Activated T-helper 1 cell treated with anti-CD3 and anti-CD28 coated beads, Interleukin-12 subunit alpha, Interleukin-12 subunit beta, Interleukin-2, Interleukin-4 antibody, amounts not matched to agents 30 ng/mL and 10 ng/mL and 1 ng/mL, durations not matched to agents 14 hours and 24 hours and 36 hours (primary cell): ENCODE data around the gene OPCML. TPM values are rescaled to one million over a fixed set of nuclear protein-coding genes. Genes with fewer than 3 reads are reported as not detected.

Experiments
- DNase-seq: peaks from one replicate; pipeline ENCODE4 v3.0.0; 2021; ENCODE audit warnings: low spot score
- H3K27ac Mint-ChIP-seq: one replicate; pipeline ENCODE4 v1.8.0; 2021; ENCODE audit warnings: mild to moderate bottlenecking, mixed read lengths
- H3K27me3 Mint-ChIP-seq: one replicate; pipeline ENCODE4 v1.8.0; 2022; ENCODE audit warnings: mild to moderate bottlenecking, moderate library complexity, mixed read lengths; ENCODE audit not compliant: insufficient read depth
- H3K36me3 Mint-ChIP-seq: one replicate; pipeline ENCODE4 v1.8.0; 2021; ENCODE audit warnings: low read depth, mixed read lengths
- H3K4me1 Mint-ChIP-seq: one replicate; pipeline ENCODE4 v1.8.0; 2021; ENCODE audit warnings: low read depth, mixed read lengths
- H3K4me3 Mint-ChIP-seq: one replicate; pipeline ENCODE4 v1.8.0; 2021; ENCODE audit warnings: mild to moderate bottlenecking, moderate library complexity, mixed read lengths
- H3K9me3 Mint-ChIP-seq: one replicate; pipeline ENCODE4 v1.8.0; 2021; ENCODE audit warnings: mixed read lengths
- intact Hi-C: fragments of 100-400 bp; cut with micrococcal nuclease; formaldehyde crosslinking; loops from one replicate; pipeline ENCODE4 v1.15.1; 2024
- total RNA-seq: library from RNA; stranded (reverse); gene quantifications from 2 replicates; pipeline ENCODE4 v1.2.3, GENCODE V29; 2022

The OPCML gene
- total RNA-seq, 1 donor from 2014 or later = not detected

DNA sequence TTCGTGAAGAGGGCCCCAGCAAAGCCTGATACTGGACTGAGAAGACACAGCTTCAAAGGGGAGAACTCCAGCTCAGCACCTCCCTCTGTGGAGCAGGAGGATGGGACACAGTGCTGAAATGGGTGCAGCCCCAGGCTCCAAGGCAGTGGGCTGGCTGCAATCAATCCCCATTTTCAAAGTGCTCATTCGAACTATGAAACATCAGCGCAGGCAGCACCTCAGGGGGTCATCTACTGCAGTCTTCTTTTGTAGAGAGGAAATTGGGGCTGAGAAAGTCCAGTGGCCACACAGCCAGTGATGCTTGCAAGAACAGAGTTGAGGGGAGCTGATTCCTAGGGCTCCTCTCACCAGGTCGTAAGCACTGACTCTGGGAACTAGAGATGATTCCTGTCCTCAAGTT is 25.1 kb downstream of the OPCML start:
- Mint-ChIP-seq H3K36me3 (no peaks in the 10 kb centered on the region), H3K4me1 (no peaks in the 10 kb centered on the region), H3K9me3 (no peaks in the 10 kb centered on the region), H3K27me3 (no peaks in the 10 kb centered on the region), H3K27ac (no peak overlapping the region), H3K4me3 (no peak overlapping the region)
- intact Hi-C loops = no loop called here
- no peak for DNase-seq

DNA sequence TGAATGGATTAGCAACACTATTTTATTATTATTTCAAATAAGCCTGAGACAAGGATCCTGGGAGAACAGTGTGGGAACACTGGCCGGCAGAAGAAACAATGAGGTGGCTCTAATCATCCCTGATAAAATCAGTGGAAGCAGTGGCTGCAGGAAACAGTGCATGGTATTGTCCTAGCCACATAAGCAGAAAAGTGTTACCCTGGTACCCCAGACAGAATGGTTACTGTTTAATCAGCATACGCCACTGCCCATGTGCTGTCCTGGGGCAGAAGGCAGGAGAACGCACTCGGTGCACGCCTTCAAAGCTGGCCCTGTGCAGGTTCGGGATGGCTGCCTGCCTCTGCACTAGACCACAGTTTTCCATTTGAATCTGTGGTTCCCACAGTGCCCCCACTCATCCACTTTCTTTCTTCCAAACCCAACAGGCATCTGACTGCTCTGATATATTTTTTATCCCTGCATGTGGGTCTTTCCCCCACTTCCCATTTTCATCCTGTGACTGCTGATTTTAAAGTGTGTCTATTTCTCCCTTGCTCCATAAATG is 25.7 kb downstream of the OPCML start:
- Mint-ChIP-seq H3K9me3 (no peaks in the 10 kb centered on the region), H3K27me3 (no peaks in the 10 kb centered on the region), H3K27ac (no peak overlapping the region), H3K36me3 (no peaks in the 10 kb centered on the region), H3K4me3 (no peak overlapping the region), H3K4me1 (no peaks in the 10 kb centered on the region)
- intact Hi-C loops = no loop called here
- no peak for DNase-seq

DNA sequence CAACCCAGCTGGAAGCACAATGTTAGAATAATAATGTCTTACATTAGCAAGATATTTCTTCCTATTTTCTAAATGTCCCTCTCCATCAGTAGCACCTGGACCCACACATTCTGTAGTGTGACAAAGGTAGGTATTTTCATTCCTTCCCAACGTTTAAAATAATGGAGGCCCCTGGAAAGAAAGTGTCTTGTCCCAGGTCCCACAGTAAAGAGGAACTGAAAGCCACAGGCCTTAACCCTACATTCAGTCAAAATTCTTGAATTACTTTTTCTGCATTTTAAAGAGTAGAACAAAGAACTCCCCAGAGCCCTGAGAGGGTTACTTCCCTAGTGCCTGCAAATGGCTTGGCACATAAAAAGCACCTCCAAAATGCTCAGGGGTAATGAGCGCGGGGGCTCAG is 26.3 kb downstream of the OPCML start:
- Mint-ChIP-seq H3K27me3 (no peaks in the 10 kb centered on the region), H3K36me3 (no peaks in the 10 kb centered on the region), H3K4me3 (no peak overlapping the region), H3K9me3 (no peaks in the 10 kb centered on the region), H3K4me1 (no peaks in the 10 kb centered on the region), H3K27ac (no peak overlapping the region)
- DNase-seq = no peak
- intact Hi-C loops = no loop called here

DNA sequence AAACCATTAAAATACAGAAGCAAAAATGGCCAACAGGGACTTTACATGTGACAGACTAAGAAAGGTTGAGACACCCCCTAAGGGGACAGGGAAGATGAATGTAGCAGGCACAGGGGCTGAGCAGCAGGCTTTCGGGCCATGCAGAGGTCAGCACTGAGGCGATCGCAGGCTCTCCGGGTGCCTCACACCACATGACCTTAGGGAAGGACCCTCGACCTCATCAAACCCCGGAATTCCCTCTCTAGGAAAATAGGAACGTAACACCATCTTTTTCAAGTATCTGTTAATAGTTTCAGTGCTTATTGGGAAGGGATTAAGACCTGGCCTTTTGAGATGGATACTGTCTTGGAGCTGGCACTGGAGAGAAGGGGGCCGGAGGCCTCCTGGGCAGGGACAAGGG is 27.4 kb downstream of the OPCML start:
- Mint-ChIP-seq H3K4me1 (no peaks in the 10 kb centered on the region), H3K27ac (no peak overlapping the region), H3K27me3 (no peaks in the 10 kb centered on the region), H3K9me3 (no peaks in the 10 kb centered on the region), H3K4me3 (no peak overlapping the region), H3K36me3 (no peaks in the 10 kb centered on the region)
- intact Hi-C loops = no loop called here
- no peak for DNase-seq

DNA sequence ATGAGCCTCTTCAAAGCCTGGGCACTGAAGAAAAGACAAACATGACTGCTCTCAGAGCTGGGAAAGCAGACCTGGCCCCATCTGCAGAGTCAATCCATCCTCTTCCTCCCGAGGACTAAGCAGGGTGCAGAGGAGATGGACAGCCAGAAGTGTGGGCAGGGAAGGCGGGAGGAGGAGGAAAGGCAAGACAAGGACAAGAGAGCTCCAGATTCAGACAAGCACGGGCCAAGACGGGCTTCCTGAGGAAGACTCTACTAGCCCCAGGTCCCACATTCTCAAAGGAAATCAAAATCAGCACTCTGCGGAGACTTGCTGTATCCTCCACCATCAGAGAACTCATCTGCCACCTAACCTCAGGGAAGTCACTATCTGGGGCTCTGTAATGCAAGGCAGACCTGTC is 28.5 kb downstream of the OPCML start:
- intact Hi-C loops = no loop called here
- H3K4me1 Mint-ChIP-seq = no peaks in the 10 kb centered on the region
- H3K27me3 Mint-ChIP-seq = no peaks in the 10 kb centered on the region
- no peaks in the 10 kb centered on the region for H3K9me3 Mint-ChIP-seq
- H3K4me3 Mint-ChIP-seq = no peak overlapping the region
- no peak overlapping the region for H3K27ac Mint-ChIP-seq
- DNase-seq = no peak
- H3K36me3 Mint-ChIP-seq = no peaks in the 10 kb centered on the region

DNA sequence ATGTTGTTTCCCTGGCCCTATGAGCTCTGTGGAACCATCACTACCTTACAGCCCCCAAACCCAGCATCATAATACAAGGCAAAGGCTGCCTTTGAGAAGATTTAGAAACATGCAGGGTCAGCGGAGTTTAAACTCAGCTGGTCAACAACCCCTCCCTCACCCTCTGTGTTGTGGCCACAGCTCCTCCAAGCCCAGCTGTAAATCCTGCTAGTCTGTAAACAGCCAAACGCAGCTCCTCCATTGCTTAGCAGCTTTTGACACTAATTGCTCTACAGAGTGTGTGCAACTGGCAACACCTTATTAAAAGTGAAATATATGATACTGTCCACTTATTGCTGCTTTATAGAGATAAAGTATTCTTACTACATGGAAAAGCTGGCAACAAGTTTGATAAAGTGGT is 29.1 kb downstream of the OPCML start:
- Mint-ChIP-seq H3K4me3 (no peak overlapping the region), H3K27ac (no peak overlapping the region), H3K4me1 (no peaks in the 10 kb centered on the region), H3K36me3 (no peaks in the 10 kb centered on the region), H3K9me3 (no peaks in the 10 kb centered on the region), H3K27me3 (no peaks in the 10 kb centered on the region)
- no peak for DNase-seq
- intact Hi-C loops = no loop called here

DNA sequence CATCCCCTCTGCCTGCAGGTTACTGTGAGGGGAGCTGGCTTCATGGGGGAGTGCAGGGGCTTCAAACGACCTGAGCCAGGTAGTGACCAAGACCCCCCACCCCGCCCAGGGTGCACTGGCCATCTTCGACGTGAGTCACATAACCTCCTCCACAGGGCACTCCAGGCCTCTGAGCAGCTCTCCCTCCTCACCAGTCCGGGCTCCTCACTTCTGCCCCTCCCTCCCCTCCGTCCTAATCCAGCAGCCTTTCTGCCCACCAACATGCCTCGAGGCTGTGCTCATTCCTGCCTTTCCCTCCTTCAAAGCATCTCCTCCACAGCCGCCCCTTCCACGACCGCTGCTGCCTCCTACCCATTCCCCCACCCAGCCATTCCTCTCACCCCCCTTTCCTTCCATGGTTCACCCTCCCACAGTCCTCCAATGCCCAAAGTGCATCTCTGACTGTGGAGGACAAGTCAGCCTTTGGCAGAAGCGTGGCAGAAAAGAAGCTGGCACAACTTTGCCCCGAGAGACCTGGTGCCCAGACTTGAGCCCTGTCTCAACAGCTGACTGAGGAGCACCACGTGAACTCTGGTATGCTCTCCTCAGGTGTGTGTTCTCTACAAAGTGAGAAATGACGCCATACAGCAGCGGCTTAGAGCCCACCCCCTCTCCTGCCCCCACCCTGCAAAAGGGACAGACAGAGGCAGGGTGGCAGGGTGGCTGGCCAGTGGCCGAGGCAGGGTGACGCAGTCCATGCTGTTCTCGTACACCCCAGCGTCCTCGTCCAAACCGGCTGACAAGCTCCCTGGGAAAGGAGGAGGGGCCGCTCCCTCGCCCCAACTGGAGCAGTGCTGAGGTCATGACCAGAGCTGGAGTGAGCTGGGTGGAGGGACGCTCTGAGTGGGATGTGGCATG is 30.4 kb downstream of the OPCML start:
- no peaks in the 10 kb centered on the region for H3K9me3 Mint-ChIP-seq
- H3K27me3 Mint-ChIP-seq = no peaks in the 10 kb centered on the region
- intact Hi-C loops = no loop called here
- no peak overlapping the region for H3K27ac Mint-ChIP-seq
- no peak for DNase-seq
- H3K4me3 Mint-ChIP-seq = no peak overlapping the region
- H3K4me1 Mint-ChIP-seq = no peaks in the 10 kb centered on the region
- no peaks in the 10 kb centered on the region for H3K36me3 Mint-ChIP-seq

DNA sequence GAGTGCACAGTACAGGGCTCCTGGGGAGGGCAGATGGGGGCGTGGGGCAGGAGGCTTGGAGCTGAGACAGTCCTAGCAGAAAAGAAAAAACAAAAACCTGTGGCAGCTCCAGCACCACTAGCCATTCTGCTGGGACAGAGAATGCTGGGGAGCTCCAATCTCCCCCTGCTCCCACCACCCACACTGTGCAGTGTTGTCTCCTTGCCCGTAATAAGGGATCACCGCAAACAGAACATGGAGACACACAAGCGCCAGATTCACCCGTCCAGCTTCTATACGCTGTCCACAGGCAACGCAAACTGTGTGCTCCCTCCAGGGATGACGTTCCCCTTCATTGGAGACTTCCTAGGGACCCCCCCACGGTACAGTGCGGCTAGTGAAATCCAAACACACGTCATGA is 31.4 kb downstream of the OPCML start:
- no peak for DNase-seq
- H3K36me3 Mint-ChIP-seq = no peaks in the 10 kb centered on the region
- H3K4me1 Mint-ChIP-seq = no peaks in the 10 kb centered on the region
- H3K9me3 Mint-ChIP-seq = no peaks in the 10 kb centered on the region
- no peak overlapping the region for H3K27ac Mint-ChIP-seq
- intact Hi-C loops = no loop called here
- no peaks in the 10 kb centered on the region for H3K27me3 Mint-ChIP-seq
- H3K4me3 Mint-ChIP-seq = no peak overlapping the region

DNA sequence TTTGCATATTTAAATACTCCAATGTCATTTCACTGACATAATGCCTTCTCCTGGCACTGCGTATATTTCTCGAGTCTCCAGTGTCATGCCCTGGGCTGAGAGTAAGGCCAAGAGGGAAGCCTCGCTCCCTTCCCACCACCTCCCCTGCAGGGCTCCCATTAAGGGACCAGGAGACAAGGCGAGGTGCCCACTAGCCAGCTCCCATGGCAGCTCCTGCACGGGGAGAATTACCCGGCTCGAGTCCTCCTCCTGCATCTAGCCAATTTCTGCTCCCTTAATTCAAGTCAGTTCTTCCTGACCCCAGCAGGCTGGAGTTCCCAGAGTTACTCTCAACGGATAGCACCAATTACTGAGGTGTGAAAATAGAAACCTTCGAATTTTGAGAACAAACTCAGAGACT is 31.9 kb downstream of the OPCML start:
- Mint-ChIP-seq H3K27ac (no peak overlapping the region), H3K4me3 (no peak overlapping the region), H3K27me3 (no peaks in the 10 kb centered on the region), H3K9me3 (peaks cover 4% of the 10 kb centered on the region), H3K36me3 (no peaks in the 10 kb centered on the region), H3K4me1 (no peaks in the 10 kb centered on the region)
- intact Hi-C loops = no loop called here
- no peak for DNase-seq

DNA sequence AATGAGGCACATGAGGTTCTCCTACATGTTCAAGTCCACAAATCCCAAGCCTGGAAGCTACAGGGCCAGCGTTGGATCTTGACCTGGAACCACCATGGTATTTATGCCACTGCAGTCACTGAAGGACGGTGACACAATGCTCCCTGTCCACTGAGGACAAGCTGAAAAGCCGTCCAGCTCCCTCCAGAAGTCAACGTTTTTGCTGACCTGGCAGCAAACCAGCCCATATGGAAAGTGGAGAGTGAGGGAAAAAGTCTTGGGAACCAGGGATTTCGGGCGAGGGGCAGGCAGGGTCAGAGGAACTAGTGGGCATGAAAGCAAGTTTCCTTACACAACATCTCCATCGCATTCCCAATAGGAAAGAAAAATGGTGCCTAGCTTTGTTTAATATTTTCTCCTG is 33.3 kb downstream of the OPCML start:
- Mint-ChIP-seq H3K9me3 (peaks cover 9% of the 10 kb centered on the region), H3K27ac (no peak overlapping the region), H3K4me1 (no peaks in the 10 kb centered on the region), H3K4me3 (no peak overlapping the region), H3K27me3 (no peaks in the 10 kb centered on the region), H3K36me3 (no peaks in the 10 kb centered on the region)
- intact Hi-C loops = no loop called here
- no peak for DNase-seq

DNA sequence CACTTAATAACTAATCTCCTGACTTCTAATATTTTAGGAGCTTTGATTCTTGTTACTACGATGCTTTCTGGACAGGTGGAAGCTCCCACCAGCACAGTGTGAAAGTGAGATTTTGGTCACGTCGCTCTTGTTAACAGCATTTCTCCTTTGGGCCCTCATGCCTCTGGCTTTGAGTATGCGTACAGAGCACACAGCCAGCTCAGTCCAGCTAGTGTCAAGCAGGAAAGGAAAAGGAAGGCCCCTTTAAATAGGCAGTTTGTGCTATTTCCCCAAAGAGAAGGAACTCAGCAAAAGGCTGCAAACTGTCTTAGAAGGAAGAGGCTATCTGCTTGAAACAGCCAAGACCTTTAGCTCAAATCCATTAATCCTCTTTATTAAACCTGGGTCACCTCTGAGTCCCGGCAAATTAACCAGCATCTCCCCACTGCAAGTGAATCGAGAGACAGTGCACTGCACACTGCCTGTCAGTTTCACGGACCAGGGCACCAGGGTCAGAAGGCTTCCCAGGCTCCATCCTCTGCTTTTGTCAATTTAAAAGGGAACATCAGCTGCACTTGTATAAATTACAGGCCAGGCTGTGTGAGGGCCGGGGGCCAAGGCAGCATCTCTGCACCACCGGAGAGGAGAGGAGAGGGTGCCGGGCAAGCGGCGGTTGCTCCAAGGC is 34.7 kb downstream of the OPCML start:
- Mint-ChIP-seq H3K9me3 (peaks cover 9% of the 10 kb centered on the region), H3K36me3 (no peaks in the 10 kb centered on the region), H3K4me3 (no peak overlapping the region), H3K4me1 (no peaks in the 10 kb centered on the region), H3K27me3 (no peaks in the 10 kb centered on the region), H3K27ac (no peak overlapping the region)
- intact Hi-C loops = no loop called here
- DNase-seq = no peak

DNA sequence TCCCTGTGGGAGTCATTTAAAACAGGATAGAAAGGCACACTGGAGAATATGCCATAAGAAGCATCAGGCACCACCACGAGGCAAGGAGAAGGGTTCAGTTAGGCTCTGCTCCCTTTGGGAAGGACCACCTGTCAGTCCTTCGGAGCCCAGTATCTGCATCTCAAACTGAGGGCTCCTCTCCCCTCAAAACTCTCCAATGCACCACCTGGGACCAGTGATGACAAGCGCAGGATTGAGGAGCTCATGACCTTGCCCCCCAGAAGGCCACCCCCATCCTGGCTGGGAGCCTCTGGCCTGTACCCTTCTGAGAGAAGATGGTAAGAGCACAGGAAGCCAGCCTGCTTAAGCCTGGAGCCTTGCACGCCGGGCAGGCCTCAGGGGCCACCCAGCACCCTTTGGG is 39.4 kb downstream of the OPCML start:
- DNase-seq = no peak
- Mint-ChIP-seq H3K27me3 (peaks cover 2% of the 10 kb centered on the region), H3K4me3 (no peak overlapping the region), H3K36me3 (no peaks in the 10 kb centered on the region), H3K9me3 (peaks cover 9% of the 10 kb centered on the region), H3K4me1 (no peaks in the 10 kb centered on the region), H3K27ac (no peak overlapping the region)
- intact Hi-C loops = no loop called here

DNA sequence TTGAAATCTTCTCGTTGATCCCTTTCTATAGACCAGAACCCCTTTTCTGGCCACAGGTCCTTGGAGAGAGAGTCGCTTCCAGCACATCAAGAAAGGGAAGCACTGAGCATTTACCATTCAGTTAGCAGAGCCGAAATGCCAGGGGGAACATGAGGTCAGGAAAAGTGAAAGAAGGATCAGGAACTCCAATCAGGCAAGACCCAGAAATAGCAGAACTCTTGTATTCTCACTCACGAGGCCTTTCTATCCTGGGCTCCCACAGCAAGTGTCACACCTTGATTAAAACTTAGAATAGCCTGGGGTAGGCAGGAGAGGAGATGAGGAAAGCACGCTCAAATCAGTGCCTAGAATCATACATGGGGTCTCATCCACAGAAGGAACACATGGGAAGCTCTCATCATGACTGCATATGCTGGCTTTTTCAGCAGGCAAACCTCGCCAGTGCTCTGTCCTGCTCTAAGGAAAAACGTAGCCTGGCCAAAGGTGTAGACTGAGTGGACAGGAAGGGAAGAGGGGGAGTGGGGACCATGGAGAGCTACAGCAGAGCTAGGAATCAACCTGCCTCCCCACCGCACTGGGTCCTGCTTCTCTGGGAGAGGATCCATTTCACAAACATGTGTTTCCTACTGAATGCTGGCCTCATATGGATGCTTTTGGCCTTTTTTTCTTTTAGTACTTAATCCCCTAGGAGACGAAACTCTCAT is 40.5 kb downstream of the OPCML start:
- H3K27ac Mint-ChIP-seq = no peak overlapping the region
- H3K27me3 Mint-ChIP-seq = peaks cover 2% of the 10 kb centered on the region
- no peaks in the 10 kb centered on the region for H3K36me3 Mint-ChIP-seq
- intact Hi-C loops = no loop called here
- no peak for DNase-seq
- H3K4me1 Mint-ChIP-seq = no peaks in the 10 kb centered on the region
- no peak overlapping the region for H3K4me3 Mint-ChIP-seq
- peaks cover 9% of the 10 kb centered on the region for H3K9me3 Mint-ChIP-seq
